HepG2 (cell line): ENCODE results near the gene ZFP36. TPM values are rescaled to one million over a fixed set of nuclear protein-coding genes. Genes with fewer than 3 reads are reported as not detected.

Source experiments
- ATF1 ChIP-seq: IDR thresholded peaks from 2 replicates; pipeline ENCODE4 v1.6.1; 2016; ENCODE audit warnings: mild to moderate bottlenecking, control low read depth
- ATF7-NPFF ChIP-seq: sonication (generic); formaldehyde crosslinking; IDR thresholded peaks from 2 replicates; pipeline ENCODE4 v1.8.1; 2023; ENCODE audit warnings: mild to moderate bottlenecking, low read depth, missing genetic modification reagents, moderate library complexity
- JUNB ChIP-seq: sonication (generic); formaldehyde crosslinking; IDR thresholded peaks from 2 replicates; pipeline ENCODE4 v1.8.0; 2022; ENCODE audit warnings: missing genetic modification reagents, mild to moderate bottlenecking, borderline replicate concordance
- MEIS1 ChIP-seq: sonication (generic); formaldehyde crosslinking; IDR thresholded peaks from 2 replicates; pipeline ENCODE4 v1.9.0; 2021; ENCODE audit warnings: mild to moderate bottlenecking, missing genetic modification reagents, moderate library complexity, borderline replicate concordance
- MXD1 ChIP-seq: sonication (generic); formaldehyde crosslinking; IDR thresholded peaks from 2 replicates; pipeline ENCODE4 v1.4.0; 2020; ENCODE audit warnings: mild to moderate bottlenecking, missing genetic modification reagents
- PHF20 ChIP-seq: sonication (generic); formaldehyde crosslinking; IDR thresholded peaks from 2 replicates; pipeline ENCODE4 v1.5.0; 2020; ENCODE audit warnings: mild to moderate bottlenecking, missing genetic modification reagents
- RAD51 ChIP-seq: fragments of 450-650 bp; IDR thresholded peaks from 2 replicates; pipeline ENCODE4 v1.6.1; 2016; ENCODE audit warnings: borderline replicate concordance
- RBFOX2 ChIP-seq: fragments of 200-400 bp; formaldehyde crosslinking; IDR thresholded peaks from 2 replicates; pipeline ENCODE4 v1.6.1; 2017; ENCODE audit warnings: low read depth, mild to moderate bottlenecking, low read length
- SIN3A ChIP-seq: IDR thresholded peaks from 2 replicates; pipeline ENCODE4 v1.6.1; 2011; ENCODE audit warnings: low read depth, mild to moderate bottlenecking, control low read depth, low read length, borderline replicate concordance
- TCF12 ChIP-seq, 2 experiments: fragments of 450-650 bp in 1 of 2; sonication (generic) in 1 of 2; formaldehyde crosslinking in 1 of 2; IDR thresholded peaks; 2 replicates each; pipeline versions ENCODE4 v1.6.1 to v1.8.0; 2017 to 2022; ENCODE audit warnings: antibody characterized with exemption in 1 of 2, mild to moderate bottlenecking in 1 of 2, missing genetic modification reagents in 1 of 2, moderate library complexity in 1 of 2
- TP53 ChIP-seq: sonication (generic); formaldehyde crosslinking; conservative IDR thresholded peaks from 2 replicates; pipeline ENCODE4 v1.4.0; 2020; ENCODE audit warnings: missing genetic modification reagents
- U2AF1 ChIP-seq: fragments of 200-400 bp; formaldehyde crosslinking; optimal IDR thresholded peaks from 2 replicates; pipeline ENCODE3; 2017; ENCODE audit warnings: mild to moderate bottlenecking, low read depth, low read length
- ZBTB37 ChIP-seq: sonication (generic); formaldehyde crosslinking; IDR thresholded peaks from 2 replicates; pipeline ENCODE4 v1.4.0; 2020; ENCODE audit warnings: mild to moderate bottlenecking, missing genetic modification reagents
- ZMYM3 ChIP-seq: sonication (generic); formaldehyde crosslinking; IDR thresholded peaks from 2 replicates; pipeline ENCODE4 v1.5.1; 2020; ENCODE audit warnings: mild to moderate bottlenecking, missing genetic modification reagents
- ZNF20 ChIP-seq: sonication (generic); formaldehyde crosslinking; IDR thresholded peaks from 2 replicates; pipeline ENCODE4 v1.4.0; 2020; ENCODE audit warnings: mild to moderate bottlenecking, moderate library complexity, missing genetic modification reagents
- ZNF234 ChIP-seq: sonication (generic); formaldehyde crosslinking; conservative IDR thresholded peaks from 2 replicates; pipeline ENCODE4 v1.5.1; 2020; ENCODE audit warnings: mild to moderate bottlenecking, missing genetic modification reagents
- ZNF292 ChIP-seq: sonication (generic); formaldehyde crosslinking; IDR thresholded peaks from 2 replicates; pipeline ENCODE4 v1.8.1; 2022; ENCODE audit warnings: mild to moderate bottlenecking, low read depth, missing genetic modification reagents, borderline replicate concordance
- ZNF432 ChIP-seq: sonication (generic); formaldehyde crosslinking; IDR thresholded peaks from 2 replicates; pipeline ENCODE4 v1.5.0; 2020; ENCODE audit warnings: missing genetic modification reagents, mild to moderate bottlenecking, borderline replicate concordance
- ZNF510 ChIP-seq: sonication (generic); formaldehyde crosslinking; IDR thresholded peaks from 2 replicates; pipeline ENCODE4 v1.4.0; 2020; ENCODE audit warnings: low read depth, mild to moderate bottlenecking, missing genetic modification reagents
- ZNF557 ChIP-seq: sonication (generic); formaldehyde crosslinking; IDR thresholded peaks from 2 replicates; pipeline ENCODE4 v1.4.0; 2020; ENCODE audit warnings: missing genetic modification reagents
- polyA plus RNA-seq, 8 experiments: library from polyadenylated mRNA; depleted of rRNA in 3 of 8; stranded (reverse) in 7 of 8; unstranded in 1 of 8; fragments of >200 nt; fragmentation: Illumina TruSeq in 4 of 8; extraction: Trizol in 4 of 8; gene quantifications; 2 replicates each; pipeline versions ENCODE4 v1.2.1 to v1.2.3, GENCODE V29; 2011 to 2016; ENCODE audit warnings: low read depth in 4 of 8, missing spikeins in 1 of 8, mixed read lengths in 1 of 8; ENCODE audit not compliant: insufficient read depth in 1 of 8
- total RNA-seq, 5 experiments: library from RNA; depleted of rRNA; stranded (reverse); fragments of >200 nt; fragmentation: Illumina TruSeq; extraction: Trizol; gene quantifications; 2 replicates each; pipeline ENCODE4 v1.2.3, GENCODE V29; 2016; ENCODE audit warnings: low read depth in 1 of 5
- TF ChIP-seq, protein P1 (sequence below): IDR thresholded peaks from 2 replicates; pipeline ENCODE4 v1.6.1; 2018; ENCODE audit warnings: missing genetic modification reagents, mild to moderate bottlenecking, missing compliant biosample characterization
- TF ChIP-seq, protein P2 (sequence below): sonication (generic); formaldehyde crosslinking; IDR thresholded peaks from 2 replicates; pipeline ENCODE4 v1.4.0; 2020; ENCODE audit warnings: missing genetic modification reagents, low read depth, mild to moderate bottlenecking, borderline replicate concordance

The ZFP36 gene
- total and polyA plus RNA-seq, 2 of the 13 experiments (the other 11 are each of a cell fraction or from before 2014, with no cell fraction given), result 1.4 to 1.7 TPM

GRCh38 chr19:39445196-39446111 is 38.8 kb downstream of the ZFP36 start, which contains the start of gene SUPT5H (continued):
- TF ChIP-seq MXD1 (CRISPR knock-in tag) (peak; percentile 88; the same call in 1 of the 2 replicates), TP53 (CRISPR knock-in tag) (no peak), ZNF510 (no peak; the same call in 1 of the 2 replicates), RAD51 (no peak), MEIS1 (CRISPR knock-in tag) (peak; percentile 78), ATF7-NPFF (CRISPR knock-in tag) (peak; percentile 70; the same call in 1 of the 2 replicates), JUNB (no peak), ZNF292 (CRISPR knock-in tag) (0 out of 2 replicates have a peak, but pooled peaks have one; percentile 36), U2AF1 (no peak), ZNF557 (CRISPR knock-in tag) (peak; percentile 45; the same call in 1 of the 2 replicates), TCF12 (IDR thresholded peaks at IDR 0.05) (no peak), TCF12 (CRISPR knock-in tag; IDR thresholded peaks at IDR 0.05) (no peak), ZNF20 (0 out of 2 replicates have a peak, but pooled peaks have one; percentile 31), RBFOX2 (peak; percentile 92), ZMYM3 (CRISPR knock-in tag) (peak; percentile 44; the same call in 1 of the 2 replicates), ATF1 (CRISPR knock-in tag) (peak; percentile 85), PHF20 (peak; percentile 90), SIN3A (peak; percentile 97), ZNF234 (CRISPR knock-in tag) (0 out of 2 replicates have a peak, but pooled peaks have one; percentile 11), ZBTB37 (0 out of 2 replicates have a peak, but pooled peaks have one; percentile 36), ZNF432 (no peak)
- TF ChIP-seq, protein P1, sequence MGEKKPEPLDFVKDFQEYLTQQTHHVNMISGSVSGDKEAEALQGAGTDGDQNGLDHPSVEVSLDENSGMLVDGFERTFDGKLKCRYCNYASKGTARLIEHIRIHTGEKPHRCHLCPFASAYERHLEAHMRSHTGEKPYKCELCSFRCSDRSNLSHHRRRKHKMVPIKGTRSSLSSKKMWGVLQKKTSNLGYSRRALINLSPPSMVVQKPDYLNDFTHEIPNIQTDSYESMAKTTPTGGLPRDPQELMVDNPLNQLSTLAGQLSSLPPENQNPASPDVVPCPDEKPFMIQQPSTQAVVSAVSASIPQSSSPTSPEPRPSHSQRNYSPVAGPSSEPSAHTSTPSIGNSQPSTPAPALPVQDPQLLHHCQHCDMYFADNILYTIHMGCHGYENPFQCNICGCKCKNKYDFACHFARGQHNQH (CRISPR knock-in tag), result peak; percentile 75; the same call in 1 of the 2 replicates
- TF ChIP-seq, protein P2, sequence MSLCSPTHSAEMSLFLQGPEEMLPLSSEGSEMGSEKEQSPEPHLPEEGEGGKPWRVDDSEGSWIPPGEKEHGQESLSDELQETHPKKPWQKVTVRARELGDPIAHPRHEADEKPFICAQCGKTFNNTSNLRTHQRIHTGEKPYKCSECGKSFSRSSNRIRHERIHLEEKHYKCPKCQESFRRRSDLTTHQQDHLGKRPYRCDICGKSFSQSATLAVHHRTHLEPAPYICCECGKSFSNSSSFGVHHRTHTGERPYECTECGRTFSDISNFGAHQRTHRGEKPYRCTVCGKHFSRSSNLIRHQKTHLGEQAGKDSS, result 0 out of 2 replicates have a peak, but pooled peaks have one; percentile 36
